GM21737 (cell line): ENCODE results near the gene PIK3CG.
"Not testable (repeated sequence)": the region's sequence is repeated elsewhere in the genome, so short reads cannot be mapped to it uniquely, and the experiment has no call there.

Experiments
- ATAC-seq: cut with Tn5 transposase; IDR thresholded peaks from one replicate; pipeline ENCODE4 v1.9.1; 2021; ENCODE audit warnings: mild to moderate bottlenecking, moderate library complexity; ENCODE audit not compliant: unreplicated experiment

The PIK3CG gene

DNA sequence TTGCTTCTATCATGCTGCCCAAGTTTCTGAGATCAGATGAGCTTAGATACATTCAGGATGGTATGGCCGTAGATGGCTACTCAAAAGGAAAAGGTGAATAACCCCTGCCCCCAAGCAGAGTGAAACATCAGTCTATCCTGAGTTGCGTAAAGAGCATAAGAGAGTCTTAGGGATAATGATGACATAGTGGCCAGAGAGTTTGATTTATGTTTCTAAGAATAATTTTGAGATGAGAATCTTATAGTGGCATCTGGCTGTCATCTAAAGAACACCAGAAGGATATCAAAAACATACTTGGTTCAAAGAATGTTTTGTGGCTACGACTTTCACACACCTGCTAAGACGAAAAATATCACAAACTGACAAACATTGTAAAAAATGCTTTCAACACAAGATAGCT lies 20.6 kb downstream of the PIK3CG start:
- ATAC-seq = no peak

DNA sequence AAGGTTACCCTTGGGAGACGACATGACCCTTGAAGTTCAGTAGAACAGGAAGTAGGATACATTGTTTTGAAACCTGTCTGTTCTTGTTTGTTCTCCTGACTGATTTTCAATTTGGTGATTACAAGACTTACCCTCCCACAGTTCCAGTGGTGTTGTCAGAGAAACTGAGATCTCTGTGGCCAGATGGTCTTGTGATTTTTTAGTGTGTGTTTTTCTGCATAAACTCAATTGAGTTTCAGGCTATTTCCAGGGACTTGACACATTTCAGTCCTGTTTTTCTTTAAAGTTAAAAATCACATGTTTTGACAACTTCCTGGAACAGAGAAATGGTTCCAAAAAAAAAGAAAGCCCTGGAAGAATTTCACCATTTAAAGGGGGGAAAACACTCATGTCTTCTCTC lies 22.3 kb downstream of the PIK3CG start:
- ATAC-seq = peak; percentile 50

DNA sequence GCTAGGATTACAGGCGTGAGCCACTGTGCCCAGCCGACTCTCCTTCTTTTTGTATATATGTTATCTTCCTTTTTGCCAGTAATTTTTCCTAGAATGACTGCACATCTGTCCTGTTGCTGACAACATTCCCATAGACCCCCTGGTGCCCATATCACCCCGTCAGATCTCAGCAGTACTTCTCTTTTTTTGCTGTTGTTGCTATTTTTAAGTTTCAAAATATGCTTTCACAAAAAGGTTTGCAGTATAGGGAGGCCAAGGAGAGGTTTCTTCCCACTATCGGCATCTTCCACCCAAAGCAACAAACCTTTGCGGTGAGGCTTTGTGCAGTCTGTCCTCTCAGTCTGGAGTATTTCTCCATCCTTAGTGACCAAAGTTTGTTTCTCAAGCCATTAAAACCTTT lies 23.1 kb downstream of the PIK3CG start:
- no peak for ATAC-seq

DNA sequence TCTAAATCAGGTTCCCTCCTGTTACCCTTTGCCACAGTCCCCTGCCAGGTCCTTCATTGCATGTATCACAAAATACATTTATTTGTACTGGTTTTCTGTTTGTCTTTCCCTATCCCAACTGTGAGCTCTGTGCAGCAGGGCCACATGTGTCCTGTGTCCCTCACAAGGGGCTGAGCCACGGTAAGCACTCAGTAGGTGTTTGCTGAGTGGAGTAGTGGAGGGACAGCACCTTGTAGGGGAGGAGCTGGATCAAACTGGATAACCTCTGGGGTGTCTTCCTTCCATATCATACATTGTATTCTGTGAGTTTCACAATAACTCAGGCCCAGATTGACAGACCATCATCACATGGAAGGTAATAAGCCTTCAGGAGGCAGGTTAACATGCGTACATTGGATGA lies 25.9 kb downstream of the PIK3CG start:
- ATAC-seq = no peak

DNA sequence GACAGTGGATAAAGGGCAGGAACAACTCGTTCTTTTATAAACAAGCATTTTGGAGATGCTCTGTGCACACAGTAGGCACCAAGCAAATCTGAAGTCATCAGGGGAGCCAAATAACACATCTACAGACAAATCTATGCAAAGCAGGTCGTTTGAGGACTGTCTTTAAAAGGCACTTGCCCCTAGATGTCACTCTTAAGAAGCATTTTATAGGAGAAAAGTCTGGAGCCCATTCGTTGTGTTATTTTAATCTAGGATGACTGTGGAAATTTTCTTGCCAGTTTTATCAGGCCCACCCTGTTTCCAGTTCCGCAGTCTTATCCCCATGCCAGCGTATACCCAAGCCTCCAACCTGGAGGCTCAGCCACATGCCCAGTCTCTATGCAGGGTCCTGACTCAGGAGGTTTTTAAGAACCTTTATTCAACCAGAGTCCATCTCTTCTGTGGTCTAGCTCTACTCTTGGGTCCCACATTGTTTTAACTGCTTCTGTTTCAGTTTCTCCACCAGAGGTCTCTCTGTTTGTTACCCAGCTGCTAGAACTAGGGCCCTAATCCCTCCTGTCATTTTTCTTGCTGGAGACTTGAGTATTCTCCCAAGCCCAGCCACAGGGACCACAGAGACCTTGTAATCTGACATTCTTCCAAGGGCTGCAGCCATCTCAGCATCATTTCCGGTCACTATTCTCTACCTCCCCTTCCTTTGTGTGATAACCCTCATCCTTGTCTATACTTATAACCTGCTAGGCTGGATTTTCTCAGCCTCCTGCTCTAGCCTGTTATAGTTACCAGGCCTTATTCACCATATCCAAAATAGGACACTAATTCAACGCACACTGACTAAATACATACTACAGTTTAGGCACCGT lies 26.7 kb downstream of the PIK3CG start:
- no peak for ATAC-seq

DNA sequence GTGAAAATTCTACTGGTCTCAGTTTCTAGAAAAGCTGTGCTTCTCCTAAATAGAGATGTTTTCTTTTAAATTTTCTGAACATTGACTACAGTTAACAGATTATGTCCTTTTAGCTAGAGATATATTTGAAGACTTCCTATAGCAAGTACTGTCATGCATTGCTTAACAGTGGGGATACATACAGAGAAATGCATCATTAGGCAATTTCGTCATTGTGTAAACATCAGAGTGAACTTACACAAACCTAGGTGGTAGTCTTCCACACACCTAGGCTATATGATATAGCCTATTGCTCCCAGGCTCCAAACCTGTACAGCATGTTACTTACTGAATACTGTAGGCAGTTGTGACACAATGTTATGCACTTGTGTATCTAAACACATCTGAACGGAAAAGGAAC lies 28.5 kb downstream of the PIK3CG start:
- ATAC-seq = no peak

DNA sequence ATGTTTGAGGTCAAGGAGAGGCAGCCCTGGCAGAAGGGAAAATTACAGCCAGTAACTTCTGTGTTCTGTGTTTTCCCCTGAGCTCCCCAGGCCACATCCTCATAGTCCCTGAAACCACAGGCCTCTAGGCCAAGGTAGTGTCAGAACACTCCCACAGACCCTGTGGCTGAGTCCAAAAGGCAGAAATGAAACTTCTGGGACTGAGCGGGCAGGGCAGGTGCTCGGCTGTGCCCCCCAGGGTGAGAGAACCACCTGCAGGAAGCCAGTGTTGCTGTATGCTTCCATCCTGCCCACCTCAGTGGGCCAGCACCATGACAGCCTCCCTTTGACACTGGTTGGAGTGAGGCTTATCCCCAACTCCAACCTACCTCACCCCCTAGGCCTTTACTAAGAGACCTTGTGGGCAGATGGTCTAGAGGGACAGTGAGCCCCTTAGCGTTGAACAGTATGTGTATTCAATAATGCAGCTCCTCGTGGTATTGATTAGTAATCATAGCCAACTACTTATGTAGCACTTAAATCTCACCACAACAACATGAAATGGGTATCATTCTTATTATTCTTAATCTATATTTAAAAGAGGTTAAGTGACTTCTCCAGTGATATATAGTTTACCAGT lies 30.3 kb downstream of the PIK3CG start:
- ATAC-seq = peak; percentile 89

DNA sequence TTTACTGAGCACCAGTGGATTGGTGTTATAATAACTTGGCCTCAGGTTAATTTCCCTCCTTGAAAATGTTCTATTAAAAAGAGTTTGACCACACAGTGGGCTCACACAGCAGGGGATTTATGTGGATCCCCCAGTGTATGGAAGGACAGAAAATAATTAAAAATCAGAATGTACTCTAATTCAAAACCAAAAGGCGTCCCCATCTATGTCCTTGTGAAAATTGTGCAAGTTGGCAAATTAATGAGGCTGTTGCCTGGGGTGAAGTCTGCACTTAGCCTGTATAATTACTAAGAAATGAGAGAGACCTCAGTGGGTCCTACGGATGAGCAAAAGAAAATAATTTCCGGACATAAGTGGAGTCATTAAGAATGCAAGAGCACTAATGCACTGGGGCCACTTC lies 31.1 kb downstream of the PIK3CG start:
- no peak for ATAC-seq

DNA sequence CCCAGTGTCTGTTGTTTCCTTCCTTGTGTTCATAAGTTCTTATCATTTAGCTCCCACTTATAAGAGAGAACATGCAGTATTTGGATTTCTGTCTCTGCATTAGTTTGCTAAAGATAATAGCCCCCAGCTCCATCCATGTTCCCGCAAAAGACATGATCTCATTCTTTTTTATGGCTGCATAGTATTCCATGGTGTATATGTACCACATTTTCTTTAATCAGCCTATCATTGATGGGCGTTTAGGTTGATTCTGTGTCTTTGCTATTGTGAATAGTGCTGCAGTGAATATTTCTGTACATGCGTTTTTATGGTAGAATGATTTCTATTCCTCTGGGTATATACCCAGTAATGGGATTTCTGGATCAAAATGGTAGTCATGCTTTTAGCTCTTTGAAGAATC lies 32.5 kb downstream of the PIK3CG start:
- ATAC-seq = not testable (repeated sequence)

DNA sequence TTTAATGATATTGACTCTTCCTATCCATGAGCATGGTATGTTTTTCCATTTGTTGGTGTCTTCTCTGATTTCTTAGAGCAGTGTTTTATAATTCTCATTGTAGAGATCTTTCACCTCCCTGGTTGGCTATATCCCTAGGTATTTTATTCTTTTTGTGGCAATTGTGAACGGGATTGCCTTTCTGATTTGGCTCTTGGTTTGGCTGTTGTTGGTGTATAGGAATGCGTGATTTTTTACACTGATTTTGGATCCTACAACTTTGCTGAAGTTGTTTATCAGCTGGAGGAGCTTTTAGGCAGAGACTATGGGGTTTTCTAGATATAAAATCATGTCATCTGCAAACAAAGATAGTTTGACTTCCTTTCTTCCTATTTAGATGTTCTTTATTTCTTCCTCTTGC lies 33.9 kb downstream of the PIK3CG start:
- ATAC-seq = not testable (repeated sequence)

DNA sequence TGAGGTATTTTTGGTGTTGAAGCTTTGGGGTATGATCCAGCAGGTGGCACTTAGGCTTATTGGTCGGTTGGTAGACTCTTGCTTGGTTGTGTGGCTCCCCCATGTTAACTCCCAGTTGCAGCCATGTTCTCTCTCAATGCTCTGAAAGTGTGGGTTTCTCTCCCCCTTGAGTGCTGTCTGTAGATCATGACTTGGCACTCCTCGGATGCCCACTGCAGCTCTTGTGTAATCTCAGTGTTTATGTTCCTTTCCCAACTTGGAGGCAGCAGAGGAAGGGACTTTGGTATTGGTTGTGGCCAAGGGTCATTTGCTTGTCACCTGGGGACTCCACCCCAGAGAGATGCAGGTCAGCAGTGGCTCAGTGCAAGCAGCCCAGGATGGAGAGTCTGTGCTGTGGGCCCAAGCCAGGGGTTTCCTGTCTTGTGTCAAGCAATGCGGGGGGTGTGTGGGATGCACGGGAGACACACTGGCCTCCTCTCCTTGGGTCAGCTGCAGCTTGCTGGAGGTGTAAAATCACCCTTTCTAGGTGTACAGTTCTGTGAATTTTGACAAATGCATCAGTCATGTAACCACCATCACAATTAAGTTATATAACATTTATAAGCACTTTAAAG lies 36.9 kb downstream of the PIK3CG start:
- no peak for ATAC-seq

DNA sequence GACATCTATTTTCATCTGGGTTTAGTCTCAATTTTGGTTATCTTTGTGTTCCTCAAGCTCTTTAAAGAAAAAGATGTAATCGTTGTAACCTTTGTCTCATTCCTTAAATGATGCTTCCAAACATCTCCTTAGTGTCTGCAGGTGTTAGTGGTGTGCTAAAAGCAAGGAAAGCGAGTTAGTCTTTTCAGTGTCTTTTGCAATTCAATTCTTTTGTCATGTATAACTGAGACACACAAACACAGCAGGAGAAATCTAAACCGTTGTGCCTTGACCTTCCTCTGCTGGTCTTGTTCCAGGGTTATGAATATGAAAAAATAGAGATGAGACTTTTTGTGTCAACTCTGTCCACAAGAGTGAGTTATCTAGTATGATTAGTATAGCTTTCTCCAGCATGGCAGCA lies 40.7 kb downstream of the PIK3CG start:
- no peak for ATAC-seq

DNA sequence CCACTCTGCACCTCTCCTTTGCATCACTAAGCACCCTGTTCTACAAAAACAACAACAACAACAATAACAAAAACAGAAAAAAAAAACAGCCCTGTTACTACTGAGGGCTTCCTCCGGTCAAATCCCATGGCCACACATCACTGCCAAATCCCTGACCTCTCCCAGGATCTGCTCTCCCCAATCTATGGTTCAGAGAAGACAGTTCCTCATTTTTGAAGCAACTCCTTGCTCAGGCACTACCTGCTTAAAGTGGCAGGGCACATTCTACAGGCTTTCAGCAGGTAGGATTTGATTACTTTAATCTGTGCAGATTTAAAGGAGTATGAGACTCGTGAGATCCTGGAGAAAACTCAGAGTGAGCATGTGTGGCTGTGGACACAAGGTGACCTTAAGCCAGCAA lies 46.9 kb downstream of the PIK3CG start:
- no peak for ATAC-seq

DNA sequence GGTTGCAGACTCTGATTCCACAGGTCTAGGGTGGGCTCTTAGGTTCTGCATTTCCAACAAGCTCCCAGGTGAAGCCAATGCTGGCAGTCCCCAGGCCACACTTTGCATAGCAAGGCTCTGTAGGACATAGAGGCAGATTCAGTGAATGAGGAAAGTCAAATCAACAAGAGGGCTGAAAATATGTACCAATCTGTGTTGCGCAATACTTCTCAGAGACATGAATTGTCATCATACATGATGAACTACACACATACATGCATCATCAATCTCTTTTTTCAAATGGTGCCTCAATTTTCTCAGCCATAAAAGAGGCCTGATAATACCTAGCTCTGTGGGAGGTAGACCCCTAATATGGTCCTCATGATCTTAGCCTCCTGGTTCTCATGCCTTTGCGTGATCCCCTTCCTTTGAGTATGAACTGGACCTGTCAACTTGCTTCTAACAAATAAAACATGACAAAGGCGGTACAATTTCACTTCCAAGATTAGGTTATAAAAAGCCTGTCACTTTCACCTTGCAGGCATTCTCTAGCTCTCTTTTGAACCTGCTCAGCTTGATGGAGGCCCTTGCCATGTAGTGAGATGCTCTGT lies 49.0 kb downstream of the PIK3CG start:
- no peak for ATAC-seq

DNA sequence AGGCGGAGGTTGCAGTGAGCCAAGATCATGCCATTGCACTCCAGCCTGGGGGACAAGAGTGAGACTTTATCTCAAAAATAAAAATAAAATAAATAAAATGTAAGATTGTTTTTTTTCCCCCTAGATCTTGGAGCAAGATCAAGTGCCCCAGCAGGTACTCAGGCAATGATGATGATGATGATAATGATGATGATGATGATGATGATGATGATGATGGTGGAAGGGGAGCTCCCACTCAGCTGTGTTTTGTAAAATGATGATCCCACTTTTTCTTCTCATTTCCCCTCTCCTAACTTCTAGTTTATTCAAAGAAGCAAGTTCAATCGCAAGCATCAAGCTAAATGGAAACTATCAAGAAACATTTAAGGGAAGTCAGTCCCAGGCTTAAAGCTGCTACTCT lies 50.3 kb downstream of the PIK3CG start:
- ATAC-seq = no peak

DNA sequence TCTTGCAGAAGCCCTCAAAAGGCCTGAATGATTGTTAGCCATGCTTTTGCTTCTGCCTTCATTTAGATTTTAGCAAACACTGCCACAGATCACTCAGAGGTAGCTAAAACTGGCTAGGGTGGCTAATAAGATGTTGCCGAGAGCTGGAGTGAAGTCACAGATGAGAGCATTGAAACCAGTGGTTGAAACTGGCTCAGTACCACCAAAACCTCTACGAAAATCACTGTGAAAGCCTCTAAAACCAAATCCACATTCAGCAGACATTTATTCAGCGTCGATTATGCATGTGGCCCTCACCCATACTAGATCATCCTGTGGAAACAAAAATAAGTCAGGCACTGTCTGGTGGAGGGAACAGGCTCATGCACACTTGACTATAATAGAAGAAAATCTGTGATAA lies 50.8 kb downstream of the PIK3CG start:
- peak; percentile 93 for ATAC-seq

DNA sequence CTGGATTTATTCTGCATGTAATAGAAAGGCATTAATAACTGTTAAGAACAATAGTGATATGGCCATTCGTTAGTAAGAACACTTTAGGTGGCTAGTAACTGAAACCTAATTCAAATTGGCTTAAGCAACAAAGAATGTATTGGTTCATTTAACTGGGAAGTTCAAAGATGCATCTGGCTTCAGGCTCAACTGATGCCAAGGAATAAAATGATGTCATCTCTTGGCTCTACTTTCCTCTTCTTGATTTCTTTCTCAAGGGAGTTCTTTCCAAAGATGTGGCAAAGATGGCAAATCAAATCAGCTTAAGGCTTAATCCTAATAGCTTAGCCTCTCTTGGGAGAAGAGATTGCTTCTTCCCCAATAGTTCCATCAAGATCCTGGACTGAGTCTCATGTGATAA lies 51.6 kb downstream of the PIK3CG start:
- no peak for ATAC-seq

DNA sequence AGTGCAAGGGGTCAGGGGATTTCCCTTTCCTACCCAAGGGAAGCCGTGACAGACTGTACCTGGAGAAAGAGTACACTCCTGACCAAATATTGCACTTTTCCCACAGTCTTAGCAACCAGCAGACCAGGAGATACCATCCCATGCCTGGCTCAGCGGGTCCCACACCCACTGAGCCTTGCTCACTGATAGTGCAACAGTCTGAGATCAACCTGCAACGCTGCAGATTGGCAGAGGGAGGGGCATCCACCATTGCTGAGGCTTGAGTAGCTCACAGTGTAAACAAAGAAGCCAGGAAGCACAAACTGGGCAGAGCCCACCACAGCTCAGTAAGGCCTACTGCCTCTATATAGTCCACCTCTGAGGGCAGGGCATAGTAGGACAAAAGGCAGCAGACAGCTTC lies 53.9 kb downstream of the PIK3CG start:
- ATAC-seq = no peak

DNA sequence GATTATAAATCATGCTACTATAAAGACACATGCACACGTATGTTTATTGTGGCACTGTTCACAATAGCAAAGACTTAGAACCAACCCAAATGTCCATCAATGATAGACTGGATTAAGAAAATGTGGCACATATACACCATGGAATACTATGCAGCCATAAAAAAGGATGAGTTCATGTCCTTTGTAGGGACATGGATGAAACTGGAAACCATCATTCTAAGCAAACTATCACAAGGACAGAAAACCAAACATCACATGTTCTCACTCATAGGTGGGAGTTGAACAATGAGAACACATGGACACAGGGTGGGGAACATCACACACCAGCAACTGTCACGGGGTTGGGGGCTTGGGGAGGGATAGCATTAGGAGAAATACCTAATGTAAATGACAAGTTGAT lies 59.4 kb downstream of the PIK3CG start:
- not testable (repeated sequence) for ATAC-seq

DNA sequence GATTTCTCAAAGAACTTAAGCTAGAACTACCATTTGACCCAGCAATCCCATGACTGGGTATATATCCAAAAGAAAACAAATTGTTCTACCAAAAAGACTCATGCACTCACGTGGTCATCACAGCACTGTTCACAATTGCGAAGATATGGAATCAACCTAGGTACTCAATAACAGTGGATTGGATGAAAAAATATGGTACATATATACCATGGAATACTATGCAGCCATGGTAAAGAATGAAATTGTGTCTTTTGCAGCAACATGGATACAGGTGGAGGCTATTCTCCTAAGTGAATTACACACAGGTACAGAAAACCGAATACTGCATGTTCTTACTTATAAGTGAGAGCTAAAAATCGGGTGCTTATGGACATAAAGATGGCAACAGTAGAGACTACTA lies 61.8 kb downstream of the PIK3CG start:
- no peak for ATAC-seq

DNA sequence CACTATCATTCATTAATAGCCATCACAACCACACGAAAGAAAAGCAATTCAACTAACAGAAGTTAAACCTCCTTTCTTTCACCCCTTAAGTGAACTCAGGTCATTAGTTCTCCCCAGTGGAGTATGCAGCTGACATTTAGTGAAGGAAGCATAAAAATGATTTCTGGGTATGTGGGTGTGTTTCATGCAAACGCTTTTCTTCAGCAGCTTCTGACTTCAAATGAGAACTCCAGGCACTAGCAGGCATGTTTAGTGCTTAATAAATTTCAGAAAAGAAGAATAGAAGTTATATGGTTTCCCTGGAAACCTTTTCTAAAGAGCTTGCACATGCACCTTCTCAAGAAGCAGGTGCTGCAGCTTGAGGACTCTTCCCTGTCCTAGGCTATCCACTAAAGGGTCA lies 62.5 kb downstream of the PIK3CG start:
- no peak for ATAC-seq

DNA sequence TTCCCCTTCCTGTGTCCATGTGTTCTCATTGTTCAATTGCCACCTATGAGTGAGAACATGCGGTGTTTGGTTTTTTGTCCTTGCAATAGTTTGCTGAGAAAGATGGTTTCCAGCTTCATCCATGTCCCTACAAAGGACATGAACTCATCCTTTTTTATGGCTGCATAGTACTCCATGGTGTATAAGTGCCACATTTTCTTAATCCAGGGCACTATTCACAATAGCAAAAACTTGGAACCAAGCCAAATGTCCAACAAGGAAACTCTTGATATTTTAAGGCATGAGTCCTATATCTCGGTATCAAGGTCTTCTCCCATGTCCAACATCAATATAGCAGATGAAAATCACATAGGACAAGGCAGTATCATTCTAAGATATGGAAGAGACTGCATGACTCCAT lies 64.5 kb downstream of the PIK3CG start:
- ATAC-seq = not testable (repeated sequence)
